HepG2 (cell line): ENCODE measurements around the gene RASL10A. TPM values are rescaled to one million over a fixed set of nuclear protein-coding genes. Genes with fewer than 3 reads are reported as not detected.

Source experiments
- ATAC-seq: fragments of 200-7000 bp; cut with Tn5 transposase; 3 replicates; pipeline ENCODE4 v1.9.1; 2020; ENCODE audit warnings: mild to moderate bottlenecking, moderate library complexity
- BruUV-seq: library from RNA; stranded (reverse); fragments of 400-500 nt; replicated peaks from 2 replicates; lab custom pipeline; 2021; lab: Mats Ljungman, UMichigan
- CTCF ChIA-PET: fragments of 300-600 bp; formaldehyde crosslinking; extraction: SDS; loops from one replicate; lab custom pipeline; 2021; ENCODE audit warnings: low total read pairs, inconsistent platforms, low intra/inter-chr PET ratio; lab: Yijun Ruan, JAX
- POLR2A ChIA-PET: fragments of 350-600 bp; sonication (Branson Sonifier 250); formaldehyde crosslinking; loops from one replicate; lab custom pipeline; 2020; ENCODE audit warnings: antibody characterized with exemption, inconsistent platforms; lab: Yijun Ruan, JAX
- DNase-seq: peaks from one replicate; pipeline ENCODE4 v3.0.0-alpha.2; 2015; ENCODE audit warnings: low spot score
- FAIRE-seq: peaks from 3 replicates; lab custom pipeline; 2011; peaks lifted over from hg19 to GRCh38; lab: Jason Lieb, UNC
- H2AFZ ChIP-seq: one replicate; pipeline ENCODE4 v1.6.1; 2011; ENCODE audit warnings: low read length, inconsistent platforms
- H3K27ac ChIP-seq: fragments of 300-600 bp; 3 replicates; pipeline ENCODE4 v1.8.0; 2011; ENCODE audit warnings: mixed run types, mild to moderate bottlenecking, mixed read lengths, low read length, inconsistent platforms; ENCODE audit not compliant: insufficient read depth; ENCODE audit errors: extremely low read length
- H3K27me3 ChIP-seq, 2 experiments: fragments of 200-600 bp in 1 of 2; 2 replicates in 1 of 2; 3 replicates in 1 of 2; pipeline versions ENCODE4 v1.6.0 to v1.8.0; 2011; ENCODE audit warnings: low read length in 2 of 2, mild to moderate bottlenecking in 2 of 2, moderate library complexity in 2 of 2, inconsistent platforms in 1 of 2; ENCODE audit not compliant: insufficient read depth in 2 of 2, control insufficient read depth in 1 of 2
- H3K36me3 ChIP-seq, 2 experiments: fragments of 200-600 bp in 1 of 2; replicated peaks in 1 of 2; 2 replicates in 1 of 2; 3 replicates in 1 of 2; pipeline versions ENCODE4 v1.5.1 to v1.8.0; 2011; ENCODE audit warnings: low read length in 2 of 2, inconsistent platforms in 1 of 2; ENCODE audit not compliant: insufficient read depth in 2 of 2, control insufficient read depth in 1 of 2
- H3K4me1 ChIP-seq: 2 replicates; pipeline ENCODE4 v1.5.1; 2012; ENCODE audit warnings: low read length, inconsistent platforms; ENCODE audit not compliant: insufficient read depth
- H3K4me2 ChIP-seq: 2 replicates; pipeline ENCODE4 v1.6.0; 2011; ENCODE audit warnings: low read depth, low read length, inconsistent platforms
- H3K4me3 ChIP-seq, 3 experiments: fragments of 200-600 bp in 1 of 3; sonication (generic), shearing (Covaris generic) in 1 of 3; replicated peaks in 1 of 3; 2 replicates each; pipeline ENCODE4 v1.5.1; 2011 to 2016; ENCODE audit warnings: low read length in 3 of 3, inconsistent platforms in 2 of 3, low read depth in 2 of 3, mild to moderate bottlenecking in 2 of 3, control low read depth in 1 of 3, mixed read lengths in 1 of 3; ENCODE audit not compliant: insufficient read depth in 1 of 3
- H3K79me2 ChIP-seq: one replicate; pipeline ENCODE4 v1.6.1; 2011; ENCODE audit warnings: low read length, inconsistent platforms; ENCODE audit not compliant: insufficient read depth
- H3K9ac ChIP-seq: 2 replicates; pipeline ENCODE4 v1.6.0; 2011; ENCODE audit warnings: mild to moderate bottlenecking, low read depth, low read length, inconsistent platforms; ENCODE audit not compliant: insufficient read depth
- H3K9me3 ChIP-seq: 2 replicates; pipeline ENCODE4 v1.5.1; 2012; ENCODE audit warnings: mild to moderate bottlenecking, low read length
- H4K20me1 ChIP-seq: 2 replicates; pipeline ENCODE4 v1.6.0; 2011; ENCODE audit warnings: inconsistent platforms, mild to moderate bottlenecking, low read length, moderate library complexity; ENCODE audit not compliant: insufficient read depth
- CENPT ChIP-seq: sonication (generic); formaldehyde crosslinking; IDR thresholded peaks from 2 replicates; pipeline ENCODE4 v1.8.0; 2022; ENCODE audit warnings: low read depth, mild to moderate bottlenecking, moderate library complexity, missing genetic modification reagents
- FOXJ3 ChIP-seq: sonication (generic); formaldehyde crosslinking; IDR thresholded peaks from 2 replicates; pipeline ENCODE4 v1.4.0; 2020; ENCODE audit warnings: missing genetic modification reagents, mild to moderate bottlenecking, borderline replicate concordance
- NFYC ChIP-seq: IDR thresholded peaks from 2 replicates; pipeline ENCODE4 v1.6.1; 2016; ENCODE audit warnings: missing genetic modification reagents, missing compliant biosample characterization
- PBX3 ChIP-seq: sonication (generic); formaldehyde crosslinking; IDR thresholded peaks from 2 replicates; pipeline ENCODE4 v1.8.1; 2023; ENCODE audit warnings: missing genetic modification reagents, inconsistent platforms, borderline replicate concordance
- SNAI1 ChIP-seq: sonication (generic); formaldehyde crosslinking; IDR thresholded peaks from 2 replicates; pipeline ENCODE4 v1.5.0; 2020; ENCODE audit warnings: mild to moderate bottlenecking, missing genetic modification reagents, borderline replicate concordance
- ZFP41 ChIP-seq: sonication (generic); formaldehyde crosslinking; IDR thresholded peaks from 2 replicates; pipeline ENCODE4 v1.4.0; 2020; ENCODE audit warnings: mild to moderate bottlenecking, missing genetic modification reagents, borderline replicate concordance
- ZGPAT ChIP-seq: IDR thresholded peaks from 2 replicates; pipeline ENCODE4 v1.6.1; 2016; ENCODE audit warnings: mild to moderate bottlenecking
- ZNF18 ChIP-seq: sonication (generic); formaldehyde crosslinking; IDR thresholded peaks from 2 replicates; pipeline ENCODE4 v1.8.0; 2022; ENCODE audit warnings: mild to moderate bottlenecking, missing genetic modification reagents; ENCODE audit not compliant: insufficient replicate concordance
- ZNF614 ChIP-seq: IDR thresholded peaks from 2 replicates; pipeline ENCODE4 v1.6.1; 2018; ENCODE audit warnings: missing biosample characterization, missing genetic modification reagents, inconsistent platforms, borderline replicate concordance
- ZNF75D ChIP-seq: sonication (generic); formaldehyde crosslinking; IDR thresholded peaks from 2 replicates; pipeline ENCODE4 v1.8.1; 2023; ENCODE audit warnings: missing genetic modification reagents, mild to moderate bottlenecking, borderline replicate concordance
- ZNF772 ChIP-seq: sonication (generic); formaldehyde crosslinking; IDR thresholded peaks from 2 replicates; pipeline ENCODE4 v1.5.0; 2020; ENCODE audit warnings: mild to moderate bottlenecking, missing genetic modification reagents
- WGBS: methylation state at CpG from one replicate; pipeline ENCODE4 v1.1.6; 2017; ENCODE audit warnings: low lambda C conversion rate; 5-methylcytosine and 5-hydroxymethylcytosine counted together
- in situ Hi-C: cut with HindIII; loops from 2 replicates; pipeline ENCODE4 v1.10.0; 2017; ENCODE audit warnings: low pct_unique_long_range_greater_than_20kb; ENCODE audit not compliant: extremely low pct_ligation_motif_present
- intact Hi-C: fragments of 100-400 bp; cut with micrococcal nuclease; formaldehyde crosslinking; loops from one replicate; pipeline ENCODE4 v1.10.0; 2022; ENCODE audit not compliant: unreplicated experiment
- polyA plus RNA-seq, 8 experiments: library from polyadenylated mRNA; depleted of rRNA in 3 of 8; stranded (reverse) in 7 of 8; unstranded in 1 of 8; fragments of >200 nt; fragmentation: Illumina TruSeq in 4 of 8; extraction: Trizol in 4 of 8; gene quantifications; 2 replicates each; pipeline versions ENCODE4 v1.2.1 to v1.2.3, GENCODE V29; 2011 to 2016; ENCODE audit warnings: low read depth in 4 of 8, missing spikeins in 1 of 8, mixed read lengths in 1 of 8; ENCODE audit not compliant: insufficient read depth in 1 of 8
- total RNA-seq, 5 experiments: library from RNA; depleted of rRNA; stranded (reverse); fragments of >200 nt; fragmentation: Illumina TruSeq; extraction: Trizol; gene quantifications; 2 replicates each; pipeline ENCODE4 v1.2.3, GENCODE V29; 2016; ENCODE audit warnings: low read depth in 1 of 5

The RASL10A gene
- total and polyA plus RNA-seq, 2 of the 13 experiments (the other 11 are each of a cell fraction or from before 2014, with no cell fraction given) = 0.05 to 0.22 TPM

- 96% methylated on average over 10 of the region's 11 CpGs for WGBS
- H3K27ac ChIP-seq = no peak overlapping the region
- no peak for TF ChIP-seq ZNF614 (CRISPR knock-in tag)
- TF ChIP-seq, all 625 proteins: peak for 0
- Histone ChIP-seq H3K79me2 (no peaks in the 10 kb centered on the region), H3K9ac (no peak overlapping the region), H3K27me3 (no peaks in the 10 kb centered on the region), H2AFZ (no peak overlapping the region), H3K9me3 (no peaks in the 10 kb centered on the region), H3K4me1 (no peaks in the 10 kb centered on the region), H3K4me3 (no peak overlapping the region), H4K20me1 (no peaks in the 10 kb centered on the region), H3K4me2 (no peak overlapping the region), H3K36me3 (peaks cover 27 to 69% of the 10 kb centered on the region in 2 experiments)
- FAIRE-seq = no peak
- POLR2A ChIA-PET = no interaction called here
- intact Hi-C loops = no loop called here
- CTCF ChIA-PET = no interaction called here
- DNase-seq = no peak
- ATAC-seq = no peak
- BruUV-seq = no TSS peak
- in situ Hi-C loops = no loop called here
Observed at GRCh38 chr22:29353286-29353685, 37.8 kb upstream of the RASL10A start.

- no TSS peak for BruUV-seq
- Histone ChIP-seq H3K4me2 (no peak overlapping the region), H2AFZ (no peak overlapping the region), H3K79me2 (no peaks in the 10 kb centered on the region), H3K9ac (no peak overlapping the region), H3K4me1 (no peaks in the 10 kb centered on the region), H3K27me3 (no peaks in the 10 kb centered on the region), H3K27ac (no peak overlapping the region), H4K20me1 (no peaks in the 10 kb centered on the region), H3K4me3 (no peak overlapping the region), H3K9me3 (no peaks in the 10 kb centered on the region), H3K36me3 (peaks cover 24 to 70% of the 10 kb centered on the region in 2 experiments)
- DNase-seq (no peak), FAIRE-seq (no peak), ATAC-seq (no peak)
- in situ Hi-C loops = no loop called here
- ChIA-PET CTCF (no interaction called here), POLR2A (no interaction called here)
- TF ChIP-seq NFYC (no peak), FOXJ3 (no peak), SNAI1 (CRISPR knock-in tag) (no peak), CENPT (CRISPR knock-in tag) (no peak), ZNF75D (no peak), ZFP41 (no peak), ZNF772 (CRISPR knock-in tag) (no peak), PBX3 (CRISPR knock-in tag) (no peak), ZGPAT (CRISPR knock-in tag) (no peak), ZNF18 (CRISPR knock-in tag) (no peak)
- intact Hi-C loops = no loop called here
- over 99% methylated on average over 9 of the region's 9 CpGs for WGBS
Observed at GRCh38 chr22:29352778-29353177, 37.3 kb upstream of the RASL10A start.
